NCI-H774 (cell line): ENCODE data around the gene KATNIP.

Source experiments
- DNase-seq: peaks from one replicate; lab custom pipeline; 2025; lab: John Stamatoyannopoulos, UW

Gene KATNIP

GRCh38 chr16:27583634-27584033 lies 33.7 kb downstream of the KATNIP start:
- DNase-seq = no peak

DNA sequence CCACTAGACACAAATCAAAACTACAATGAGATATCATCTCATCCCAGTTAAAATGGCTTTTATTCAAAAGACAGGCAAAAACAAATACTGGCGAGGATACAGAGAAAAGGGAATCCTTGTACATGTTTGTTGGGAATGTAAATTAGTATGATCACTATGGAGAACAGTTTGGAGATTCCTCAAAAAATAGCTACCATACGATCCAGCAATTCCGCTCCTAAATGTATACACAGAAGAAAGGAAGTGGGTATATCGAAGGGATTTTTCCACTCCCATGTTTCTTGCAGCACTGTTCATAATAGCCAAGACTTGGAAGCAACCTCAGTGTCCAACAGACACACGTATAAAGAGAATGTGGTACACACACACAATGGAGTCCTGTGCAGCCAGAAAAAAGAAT lies 35.3 kb downstream of the KATNIP start:
- DNase-seq = no peak

DNA sequence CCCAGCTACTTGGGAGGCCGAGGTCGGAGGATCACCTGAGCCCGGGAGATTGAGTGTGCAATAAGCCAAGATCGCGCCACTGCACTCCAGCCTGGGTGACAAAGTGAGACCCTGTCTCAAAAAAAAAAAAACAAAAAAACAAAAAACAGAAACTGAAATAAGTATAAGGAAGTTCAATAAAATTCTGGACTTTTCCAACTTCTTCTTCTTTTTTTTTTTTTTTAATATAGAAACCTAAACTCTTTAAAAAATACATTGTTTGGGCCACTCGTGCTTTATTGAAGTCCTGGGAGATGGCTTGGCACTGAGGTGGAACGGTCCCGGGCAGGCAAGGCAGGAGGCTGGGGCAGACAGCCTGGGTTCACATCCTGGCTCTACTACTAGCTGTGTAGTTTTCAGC lies 36.8 kb downstream of the KATNIP start:
- DNase-seq = no peak

DNA sequence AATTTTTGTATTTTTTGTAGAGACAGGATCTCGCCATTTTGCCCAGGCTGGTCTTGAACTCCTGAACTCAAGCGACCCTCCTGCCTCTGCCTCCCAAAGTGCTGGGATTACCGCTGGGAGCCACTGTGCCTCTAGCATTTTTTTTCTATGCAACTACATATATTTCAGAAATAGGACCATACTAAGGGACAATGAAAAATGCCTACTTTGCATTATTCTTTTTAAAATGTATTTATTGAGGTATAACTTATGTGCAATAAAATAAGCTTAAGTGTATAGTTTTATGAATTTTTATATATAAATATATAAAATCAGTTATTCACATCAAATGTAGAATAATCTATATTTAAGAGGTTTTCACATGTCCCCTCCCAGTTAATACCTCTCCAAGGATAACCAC lies 38.1 kb downstream of the KATNIP start:
- no peak for DNase-seq

- no peak for DNase-seq
Measured at GRCh38 chr16:27591837-27592236, 41.9 kb downstream of the KATNIP start.

DNA sequence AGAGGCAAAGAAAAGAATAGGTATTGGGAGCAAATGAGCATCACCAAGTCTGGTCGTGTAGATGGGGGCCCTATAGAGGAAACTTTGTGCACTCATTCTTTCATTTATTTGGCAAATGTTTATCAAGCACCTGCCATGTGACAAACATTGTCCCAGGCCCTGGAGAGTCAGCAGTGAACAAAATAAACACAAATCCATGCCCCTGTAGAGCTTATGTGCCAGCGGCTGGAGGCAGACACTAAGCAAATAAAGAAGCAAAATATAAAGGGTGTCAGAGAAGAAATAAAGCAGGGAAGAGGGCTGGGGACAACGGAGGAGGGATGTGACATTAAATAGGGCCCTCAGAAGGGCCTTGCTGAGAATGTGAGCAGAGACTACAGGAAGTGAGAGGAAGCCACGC lies 45.5 kb downstream of the KATNIP start:
- no peak for DNase-seq

GRCh38 chr16:27595993-27596392 lies 46.0 kb downstream of the KATNIP start:
- DNase-seq = no peak

GRCh38 chr16:27596411-27596810 lies 46.5 kb downstream of the KATNIP start:
- DNase-seq = no peak

DNA sequence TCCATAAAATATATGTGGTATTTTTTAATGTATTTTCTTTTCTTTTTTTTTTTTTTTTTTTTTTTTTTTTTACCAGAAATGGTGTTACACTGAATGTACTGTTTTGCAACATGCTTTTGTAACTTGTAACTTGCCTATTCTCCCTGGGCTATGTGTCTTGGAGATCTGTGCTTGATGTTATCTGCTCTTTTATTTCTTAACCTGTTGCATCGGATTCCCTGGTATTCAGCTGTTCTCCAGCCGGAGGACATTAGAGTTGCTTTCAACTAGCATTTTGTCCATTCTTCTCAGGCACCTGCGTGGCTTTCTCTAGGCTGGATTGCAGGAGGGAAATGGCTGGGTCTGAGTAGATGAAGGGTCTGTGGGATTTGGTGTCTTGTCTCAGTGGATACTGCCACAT lies 47.4 kb downstream of the KATNIP start:
- DNase-seq = no peak

DNA sequence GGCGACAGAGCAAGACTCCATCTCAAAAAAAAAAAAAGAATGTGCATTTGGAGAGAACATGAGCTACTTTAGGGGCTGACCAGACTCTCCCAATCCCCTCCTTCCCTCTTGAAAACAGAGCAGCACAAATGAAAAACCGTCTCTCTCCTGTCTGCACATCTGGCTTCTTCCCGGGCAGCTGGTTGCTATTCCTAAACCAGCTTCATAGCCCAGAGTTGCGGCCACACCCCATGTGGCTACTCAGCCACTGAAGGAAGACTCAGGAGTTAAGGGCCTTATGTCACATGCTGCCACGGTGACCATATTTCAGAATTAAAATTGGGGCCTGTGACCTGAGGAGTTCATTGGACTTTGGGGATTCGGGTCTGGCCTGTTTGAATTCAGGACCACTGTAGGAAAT lies 48.3 kb downstream of the KATNIP start:
- DNase-seq = no peak

DNA sequence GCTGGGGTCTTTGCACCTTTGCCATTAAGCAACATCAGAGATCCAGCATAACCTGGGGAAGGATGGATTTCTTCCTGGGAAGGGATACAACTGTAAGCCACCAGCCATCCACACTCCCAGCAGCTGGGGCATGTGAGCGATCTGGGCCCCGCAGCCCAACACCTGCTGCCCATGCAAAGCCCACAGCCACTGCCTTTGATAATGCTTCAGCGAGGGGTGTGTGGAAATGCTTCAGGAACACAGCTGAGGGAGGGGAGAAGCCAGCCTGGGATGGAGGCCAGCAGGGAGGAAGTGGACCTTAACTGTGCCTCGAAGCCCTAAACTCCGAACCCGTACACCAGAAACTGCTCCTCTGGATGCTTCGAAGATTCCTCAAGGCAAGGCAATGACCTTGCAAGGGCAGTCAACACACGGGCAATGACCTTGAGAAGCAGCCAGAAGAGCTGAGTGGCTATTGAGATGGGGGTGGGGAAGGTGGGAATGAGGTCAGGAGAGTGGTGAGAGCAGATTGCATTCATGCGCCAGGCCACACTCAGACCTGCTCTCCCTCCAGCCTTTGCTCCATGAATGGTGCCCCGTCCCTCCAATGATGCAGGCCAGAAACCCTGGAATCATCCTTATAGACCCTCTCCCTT lies 49.1 kb downstream of the KATNIP start:
- DNase-seq = no peak

- no peak for DNase-seq
Measured at GRCh38 chr16:27599606-27600005, 49.7 kb downstream of the KATNIP start.
